Keratinocyte (primary cell): ENCODE data around the gene OSBPL8. TPM values are rescaled to one million over a fixed set of nuclear protein-coding genes. Genes with fewer than 3 reads are reported as not detected.
"Not testable (repeated sequence)": the region's sequence is repeated elsewhere in the genome, so short reads cannot be mapped to it uniquely, and the experiment has no call there.

Experiments
- DNase-seq: peaks from one replicate; pipeline ENCODE4 v3.0.0-alpha.2; 2011; ENCODE audit warnings: low read depth, missing footprints, low spot score
- FAIRE-seq: peaks from 2 replicates; lab custom pipeline; 2011; peaks lifted over from hg19 to GRCh38; lab: Jason Lieb, UNC
- H2AFZ ChIP-seq: 2 replicates; pipeline ENCODE4 v1.6.0; 2012; ENCODE audit warnings: low read length, control low read depth, inconsistent platforms; ENCODE audit not compliant: control insufficient read depth
- H3K27ac ChIP-seq: 2 replicates; pipeline ENCODE4 v1.5.1; 2011; ENCODE audit warnings: low read length; ENCODE audit not compliant: control insufficient read depth, insufficient read depth
- H3K27me3 ChIP-seq: 3 replicates; pipeline ENCODE4 v1.6.0; 2011; ENCODE audit warnings: low read length; ENCODE audit not compliant: control insufficient read depth, insufficient read depth; ENCODE audit errors: extremely low read depth
- H3K36me3 ChIP-seq, 2 experiments: 2 replicates in 1 of 2; 3 replicates in 1 of 2; pipeline ENCODE4 v1.5.1; 2011; ENCODE audit warnings: low read length in 2 of 2, mild to moderate bottlenecking in 1 of 2; ENCODE audit not compliant: control insufficient read depth in 2 of 2, insufficient read depth in 2 of 2; ENCODE audit errors: extremely low read depth in 1 of 2
- H3K4me1 ChIP-seq: 3 replicates; pipeline ENCODE4 v1.5.1; 2011; ENCODE audit warnings: low read length; ENCODE audit not compliant: control insufficient read depth, insufficient read depth; ENCODE audit errors: extremely low read depth
- H3K4me2 ChIP-seq: 3 replicates; pipeline ENCODE4 v1.6.0; 2011; ENCODE audit warnings: low read depth, low read length; ENCODE audit not compliant: control insufficient read depth, insufficient read depth; ENCODE audit errors: extremely low read depth
- H3K4me3 ChIP-seq, 3 experiments: fragments of 200-600 bp in 1 of 3; sonication (generic) in 1 of 3; 2 replicates in 2 of 3; 3 replicates in 1 of 3; pipeline ENCODE4 v1.5.1; 2011 to 2016; ENCODE audit warnings: low read length in 3 of 3, mild to moderate bottlenecking in 3 of 3, control low read depth in 2 of 3, inconsistent platforms in 1 of 3, low read depth in 1 of 3, mixed read lengths in 1 of 3, mixed run types in 1 of 3, moderate library complexity in 1 of 3; ENCODE audit not compliant: control insufficient read depth in 2 of 3, insufficient read depth in 2 of 3; ENCODE audit errors: extremely low read depth in 1 of 3
- H3K79me2 ChIP-seq: 2 replicates; pipeline ENCODE4 v1.6.0; 2012; ENCODE audit warnings: low read length; ENCODE audit not compliant: control insufficient read depth, insufficient read depth
- H3K9ac ChIP-seq: 3 replicates; pipeline ENCODE4 v1.6.0; 2011; ENCODE audit warnings: low read length; ENCODE audit not compliant: control insufficient read depth, insufficient read depth; ENCODE audit errors: extremely low read depth
- H3K9me1 ChIP-seq: 3 replicates; pipeline ENCODE4 v1.6.0; 2011; ENCODE audit warnings: low read length; ENCODE audit not compliant: control insufficient read depth, insufficient read depth; ENCODE audit errors: extremely low read depth
- H3K9me3 ChIP-seq: 2 replicates; pipeline ENCODE4 v1.5.1; 2012; ENCODE audit warnings: low read depth, low read length; ENCODE audit not compliant: control insufficient read depth
- H4K20me1 ChIP-seq: 3 replicates; pipeline ENCODE4 v1.6.0; 2011; ENCODE audit warnings: low read length; ENCODE audit not compliant: control insufficient read depth, insufficient read depth; ENCODE audit errors: extremely low read depth
- EZH2 ChIP-seq: IDR thresholded peaks from one replicate; pipeline ENCODE4 v1.6.1; 2012; ENCODE audit warnings: inconsistent platforms, mild to moderate bottlenecking, low read length, moderate library complexity
- dilution Hi-C: fragments of 300-500 bp; cut with MboI; formaldehyde crosslinking; loops from one replicate; pipeline ENCODE4 v1.7.0; 2020; ENCODE audit warnings: low sequenced_read_pairs; ENCODE audit not compliant: extremely low pct_ligation_motif_present
- polyA plus RNA-seq, 5 experiments: library from polyadenylated mRNA; depleted of rRNA in 3 of 5; stranded (reverse) in 3 of 5; stranded (forward) in 1 of 5; unstranded in 1 of 5; fragments of >200 nt; gene quantifications; 1 replicate in 1 of 5; 2 replicates in 3 of 5; 3 replicates in 1 of 5; pipeline versions ENCODE4 v1.2.1 to v1.2.3, GENCODE V29; 2011 to 2012; ENCODE audit warnings: missing spikeins in 2 of 5, low read depth in 1 of 5, low replicate concordance in 1 of 5
- TF ChIP-seq, protein P1 (sequence below), 3 experiments: IDR thresholded peaks in 1 of 3; conservative IDR thresholded peaks in 1 of 3; optimal IDR thresholded peaks in 1 of 3; 2 replicates in 2 of 3; 3 replicates in 1 of 3; pipeline versions ENCODE3 to v1.5.1; 2011; ENCODE audit warnings: low read length in 3 of 3, mild to moderate bottlenecking in 3 of 3, moderate library complexity in 2 of 3, control low read depth in 1 of 3, inconsistent platforms in 1 of 3; ENCODE audit not compliant: insufficient read depth in 2 of 3; ENCODE audit errors: extremely low read depth in 1 of 3

OSBPL8 gene
- polyA plus RNA-seq, 1 donor (not counting 4 experiments of a cell fraction or from before 2014, with no cell fraction given) = 33.7 TPM

DNA sequence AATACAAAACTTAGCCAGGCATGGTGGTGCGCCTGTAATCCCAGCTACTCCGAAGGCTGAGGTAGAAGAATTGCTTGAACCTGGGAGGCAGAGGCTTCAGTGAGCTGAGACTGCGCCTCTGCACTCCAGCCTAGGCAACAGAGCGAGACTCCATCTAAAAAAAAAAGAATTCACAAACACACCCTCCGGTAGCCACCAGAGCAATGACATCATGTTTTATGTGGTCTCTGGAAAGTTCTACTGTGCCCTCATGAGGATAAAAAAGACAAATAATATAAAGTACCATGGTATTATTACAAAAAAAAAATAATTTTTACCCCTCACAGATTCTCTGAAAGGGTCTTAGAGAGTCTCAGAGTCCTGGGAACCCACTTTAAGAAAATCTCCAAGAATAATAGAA, 81.5 kb downstream of the OSBPL8 start:
- Histone ChIP-seq H3K36me3 (no peaks in the 10 kb centered on the region), H3K27ac (no peak overlapping the region), H3K4me1 (no peaks in the 10 kb centered on the region), H3K9me1 (no peaks in the 10 kb centered on the region), H3K27me3 (no peaks in the 10 kb centered on the region), H3K4me3 (no peak overlapping the region), H3K4me2 (no peak overlapping the region), H2AFZ (no peak overlapping the region), H3K79me2 (peaks cover 1% of the 10 kb centered on the region), H3K9me3 (no peaks in the 10 kb centered on the region), H4K20me1 (no peaks in the 10 kb centered on the region), H3K9ac (no peak overlapping the region)
- no peak for DNase-seq
- no peak for FAIRE-seq
- TF ChIP-seq, protein P1, sequence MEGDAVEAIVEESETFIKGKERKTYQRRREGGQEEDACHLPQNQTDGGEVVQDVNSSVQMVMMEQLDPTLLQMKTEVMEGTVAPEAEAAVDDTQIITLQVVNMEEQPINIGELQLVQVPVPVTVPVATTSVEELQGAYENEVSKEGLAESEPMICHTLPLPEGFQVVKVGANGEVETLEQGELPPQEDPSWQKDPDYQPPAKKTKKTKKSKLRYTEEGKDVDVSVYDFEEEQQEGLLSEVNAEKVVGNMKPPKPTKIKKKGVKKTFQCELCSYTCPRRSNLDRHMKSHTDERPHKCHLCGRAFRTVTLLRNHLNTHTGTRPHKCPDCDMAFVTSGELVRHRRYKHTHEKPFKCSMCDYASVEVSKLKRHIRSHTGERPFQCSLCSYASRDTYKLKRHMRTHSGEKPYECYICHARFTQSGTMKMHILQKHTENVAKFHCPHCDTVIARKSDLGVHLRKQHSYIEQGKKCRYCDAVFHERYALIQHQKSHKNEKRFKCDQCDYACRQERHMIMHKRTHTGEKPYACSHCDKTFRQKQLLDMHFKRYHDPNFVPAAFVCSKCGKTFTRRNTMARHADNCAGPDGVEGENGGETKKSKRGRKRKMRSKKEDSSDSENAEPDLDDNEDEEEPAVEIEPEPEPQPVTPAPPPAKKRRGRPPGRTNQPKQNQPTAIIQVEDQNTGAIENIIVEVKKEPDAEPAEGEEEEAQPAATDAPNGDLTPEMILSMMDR (optimal IDR thresholded peaks at IDR 0.05 in 1 of 3, IDR thresholded peaks at IDR 0.05 in 1 of 3, conservative IDR thresholded peaks at IDR 0.05 in 1 of 3; ENCODE audit: extremely low read depth in 1 of 3, insufficient read depth in 2 of 3, low read length in 3 of 3) = no peak
- TF ChIP-seq EZH2 = no peak
- dilution Hi-C loops = no loop called here

DNA sequence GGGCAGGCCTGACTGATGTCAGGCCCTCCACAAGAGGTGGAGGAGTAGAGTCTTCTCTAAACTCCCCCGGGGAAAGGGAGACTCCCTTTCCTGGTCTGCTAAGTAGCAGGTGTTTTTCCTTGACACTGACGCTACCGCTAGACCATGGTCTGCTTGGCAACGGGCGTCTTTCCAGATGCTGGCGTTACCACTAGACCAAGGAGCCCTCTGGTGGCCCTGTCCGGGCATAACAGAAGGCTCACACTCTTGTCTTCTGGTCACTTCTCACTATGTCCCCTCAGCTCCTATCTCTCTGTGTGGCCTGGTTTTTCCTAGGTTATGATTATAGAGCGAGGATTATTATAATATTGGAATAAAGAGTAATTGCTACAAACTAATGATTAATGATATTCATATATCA, 86.7 kb downstream of the OSBPL8 start:
- H3K9me3 ChIP-seq, H3K9ac ChIP-seq, FAIRE-seq, H3K27me3 ChIP-seq, H3K36me3 ChIP-seq, H3K4me3 ChIP-seq, H3K9me1 ChIP-seq, H3K4me2 ChIP-seq, DNase-seq, dilution Hi-C loops, H4K20me1 ChIP-seq, H2AFZ ChIP-seq, H3K27ac ChIP-seq: not testable (repeated sequence)
- H3K79me2 ChIP-seq = peaks cover 18% of the 10 kb centered on the region
- TF ChIP-seq, protein P1 (optimal IDR thresholded peaks at IDR 0.05 in 1 of 3, IDR thresholded peaks at IDR 0.05 in 1 of 3, conservative IDR thresholded peaks at IDR 0.05 in 1 of 3; ENCODE audit: extremely low read depth in 1 of 3, insufficient read depth in 2 of 3, low read length in 3 of 3) = peak in 1 of 3 experiments; percentile 11
- peaks cover 19% of the 10 kb centered on the region for H3K4me1 ChIP-seq
